Measurements from ENCODE around the gene SNAPC1.

DNA sequence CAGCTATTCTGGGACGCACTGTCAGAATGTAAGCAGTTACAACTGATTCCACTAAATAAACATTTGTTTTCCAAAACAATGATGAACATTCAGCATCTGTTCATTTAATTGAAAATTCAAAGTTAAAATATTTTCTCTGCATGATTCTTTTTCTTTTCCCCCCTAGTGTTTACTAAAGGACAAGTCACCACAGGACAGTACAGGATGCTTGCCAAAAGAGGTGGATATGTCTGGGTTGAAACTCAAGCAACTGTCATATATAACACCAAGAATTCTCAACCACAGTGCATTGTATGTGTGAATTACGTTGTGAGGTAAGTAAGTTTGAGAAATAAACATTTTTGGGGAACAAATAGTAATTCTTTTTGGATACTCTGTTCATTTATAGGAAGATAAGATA lies 28.2 kb upstream of the SNAPC1 start:
- TF ChIP-seq POLR2A (IDR thresholded peaks at IDR 0.05; ENCODE audit: extremely low read depth, insufficient read length) (no peak), MYC (IDR thresholded peaks at IDR 0.05; ENCODE audit: low read depth, low read length) (no peak)
- TF ChIP-seq, protein P1, sequence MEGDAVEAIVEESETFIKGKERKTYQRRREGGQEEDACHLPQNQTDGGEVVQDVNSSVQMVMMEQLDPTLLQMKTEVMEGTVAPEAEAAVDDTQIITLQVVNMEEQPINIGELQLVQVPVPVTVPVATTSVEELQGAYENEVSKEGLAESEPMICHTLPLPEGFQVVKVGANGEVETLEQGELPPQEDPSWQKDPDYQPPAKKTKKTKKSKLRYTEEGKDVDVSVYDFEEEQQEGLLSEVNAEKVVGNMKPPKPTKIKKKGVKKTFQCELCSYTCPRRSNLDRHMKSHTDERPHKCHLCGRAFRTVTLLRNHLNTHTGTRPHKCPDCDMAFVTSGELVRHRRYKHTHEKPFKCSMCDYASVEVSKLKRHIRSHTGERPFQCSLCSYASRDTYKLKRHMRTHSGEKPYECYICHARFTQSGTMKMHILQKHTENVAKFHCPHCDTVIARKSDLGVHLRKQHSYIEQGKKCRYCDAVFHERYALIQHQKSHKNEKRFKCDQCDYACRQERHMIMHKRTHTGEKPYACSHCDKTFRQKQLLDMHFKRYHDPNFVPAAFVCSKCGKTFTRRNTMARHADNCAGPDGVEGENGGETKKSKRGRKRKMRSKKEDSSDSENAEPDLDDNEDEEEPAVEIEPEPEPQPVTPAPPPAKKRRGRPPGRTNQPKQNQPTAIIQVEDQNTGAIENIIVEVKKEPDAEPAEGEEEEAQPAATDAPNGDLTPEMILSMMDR (IDR thresholded peaks at IDR 0.05; ENCODE audit: low read depth, low read length), result no peak
- TF ChIP-seq, protein P2, sequence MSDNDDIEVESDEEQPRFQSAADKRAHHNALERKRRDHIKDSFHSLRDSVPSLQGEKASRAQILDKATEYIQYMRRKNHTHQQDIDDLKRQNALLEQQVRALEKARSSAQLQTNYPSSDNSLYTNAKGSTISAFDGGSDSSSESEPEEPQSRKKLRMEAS (IDR thresholded peaks at IDR 0.05; ENCODE audit: low read depth, low read length), result no peak
